Measurements from ENCODE around the gene PLEKHA1. TPM values are rescaled to one million over a fixed set of nuclear protein-coding genes. Genes with fewer than 3 reads are reported as not detected.

The PLEKHA1 gene
- total and polyA plus RNA-seq, 2 of the 13 experiments (the other 11 are each of a cell fraction or from before 2014, with no cell fraction given) = 32.2 to 53.3 TPM

- Histone ChIP-seq H3K4me3 (replicated peaks in 1 of 3; ENCODE audit: insufficient read depth in 1 of 3, low read depth in 2 of 3, low read length in 3 of 3) (no peak overlapping the region), H3K9me3 (ENCODE audit: low read length) (no peaks in the 10 kb centered on the region), H3K4me2 (ENCODE audit: low read depth, low read length) (no peak overlapping the region), H3K36me3 (replicated peaks in 1 of 2; ENCODE audit: control insufficient read depth in 1 of 2, insufficient read depth in 2 of 2, low read length in 2 of 2) (peaks cover 11 to 50% of the 10 kb centered on the region in 2 experiments; a peak in 4 of 5 replicates), H3K27me3 (ENCODE audit: control insufficient read depth in 1 of 2, insufficient read depth in 2 of 2, low read length in 2 of 2) (no peaks in the 10 kb centered on the region), H3K4me1 (ENCODE audit: insufficient read depth, low read length) (no peaks in the 10 kb centered on the region), H3K9ac (ENCODE audit: insufficient read depth, low read depth, low read length) (no peak overlapping the region), H4K20me1 (ENCODE audit: insufficient read depth, low read length) (no peaks in the 10 kb centered on the region), H3K27ac (ENCODE audit: extremely low read length, insufficient read depth, low read length) (no peak overlapping the region), H2AFZ (ENCODE audit: low read length) (no peak overlapping the region), H3K79me2 (ENCODE audit: insufficient read depth, low read length) (no peaks in the 10 kb centered on the region)
- DNase-seq (ENCODE audit: low spot score) (no peak), FAIRE-seq (no peak), ATAC-seq (no peak)
- 97% methylated on average over 2 of the region's 2 CpGs for WGBS (ENCODE audit: low lambda C conversion rate)
- intact Hi-C loops (cut with micrococcal nuclease; ENCODE audit: unreplicated experiment) = no loop called here
- no TSS peak for BruUV-seq (replicated peaks)
- ChIA-PET CTCF (ENCODE audit: low intra/inter-chr PET ratio, low total read pairs) (no interaction called here), POLR2A (no interaction called here)
- in situ Hi-C loops (cut with HindIII; ENCODE audit: extremely low pct_ligation_motif_present, low pct_unique_long_range_greater_than_20kb) = no loop called here
- TF ChIP-seq SMAD9 (CRISPR knock-in tag; IDR thresholded peaks at IDR 0.05) = no peak
- no peak for TF ChIP-seq KDM3A (CRISPR knock-in tag; IDR thresholded peaks at IDR 0.05; ENCODE audit: low read depth)
- TF ChIP-seq ZNF790 (CRISPR knock-in tag; IDR thresholded peaks at IDR 0.05; ENCODE audit: borderline replicate concordance) = no peak
- TF ChIP-seq ZNF225 (CRISPR knock-in tag; IDR thresholded peaks at IDR 0.05) = no peak
- TF ChIP-seq TCF12 (IDR thresholded peaks at IDR 0.05) = no peak
- TF ChIP-seq TCF12 (CRISPR knock-in tag; IDR thresholded peaks at IDR 0.05) = no peak
- TF ChIP-seq AHR (CRISPR knock-in tag; IDR thresholded peaks at IDR 0.05) = no peak
- TF ChIP-seq ZFP36L1 (CRISPR knock-in tag; IDR thresholded peaks at IDR 0.05) = no peak
- no peak for TF ChIP-seq ZNF24 (IDR thresholded peaks at IDR 0.05)
- TF ChIP-seq, protein P1, sequence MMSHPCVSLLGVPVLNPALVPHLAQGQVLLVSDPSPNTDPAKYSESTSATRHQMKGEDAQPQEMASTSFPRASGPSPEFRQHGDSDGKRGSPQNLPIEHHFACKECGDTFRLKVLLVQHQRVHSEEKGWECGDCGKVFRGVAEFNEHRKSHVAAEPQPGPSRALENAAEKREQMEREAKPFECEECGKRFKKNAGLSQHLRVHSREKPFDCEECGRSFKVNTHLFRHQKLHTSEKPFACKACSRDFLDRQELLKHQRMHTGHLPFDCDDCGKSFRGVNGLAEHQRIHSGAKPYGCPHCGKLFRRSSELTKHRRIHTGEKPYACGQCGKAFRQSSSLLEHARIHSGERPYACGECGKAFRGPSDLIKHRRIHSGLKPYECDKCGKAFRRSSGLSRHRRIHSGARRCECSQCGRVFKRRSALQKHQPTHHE (CRISPR knock-in tag; IDR thresholded peaks at IDR 0.05; ENCODE audit: borderline replicate concordance) = no peak
- no peak for TF ChIP-seq ZNF33A (CRISPR knock-in tag; IDR thresholded peaks at IDR 0.05; ENCODE audit: borderline replicate concordance)
- TF ChIP-seq, protein P2, sequence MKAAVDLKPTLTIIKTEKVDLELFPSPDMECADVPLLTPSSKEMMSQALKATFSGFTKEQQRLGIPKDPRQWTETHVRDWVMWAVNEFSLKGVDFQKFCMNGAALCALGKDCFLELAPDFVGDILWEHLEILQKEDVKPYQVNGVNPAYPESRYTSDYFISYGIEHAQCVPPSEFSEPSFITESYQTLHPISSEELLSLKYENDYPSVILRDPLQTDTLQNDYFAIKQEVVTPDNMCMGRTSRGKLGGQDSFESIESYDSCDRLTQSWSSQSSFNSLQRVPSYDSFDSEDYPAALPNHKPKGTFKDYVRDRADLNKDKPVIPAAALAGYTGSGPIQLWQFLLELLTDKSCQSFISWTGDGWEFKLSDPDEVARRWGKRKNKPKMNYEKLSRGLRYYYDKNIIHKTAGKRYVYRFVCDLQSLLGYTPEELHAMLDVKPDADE (CRISPR knock-in tag; IDR thresholded peaks at IDR 0.05) = no peak
- no peak for TF ChIP-seq ZNF44 (CRISPR knock-in tag; IDR thresholded peaks at IDR 0.05)
- no peak for TF ChIP-seq ARNTL (CRISPR knock-in tag; IDR thresholded peaks at IDR 0.05)
- TF ChIP-seq, protein P3, sequence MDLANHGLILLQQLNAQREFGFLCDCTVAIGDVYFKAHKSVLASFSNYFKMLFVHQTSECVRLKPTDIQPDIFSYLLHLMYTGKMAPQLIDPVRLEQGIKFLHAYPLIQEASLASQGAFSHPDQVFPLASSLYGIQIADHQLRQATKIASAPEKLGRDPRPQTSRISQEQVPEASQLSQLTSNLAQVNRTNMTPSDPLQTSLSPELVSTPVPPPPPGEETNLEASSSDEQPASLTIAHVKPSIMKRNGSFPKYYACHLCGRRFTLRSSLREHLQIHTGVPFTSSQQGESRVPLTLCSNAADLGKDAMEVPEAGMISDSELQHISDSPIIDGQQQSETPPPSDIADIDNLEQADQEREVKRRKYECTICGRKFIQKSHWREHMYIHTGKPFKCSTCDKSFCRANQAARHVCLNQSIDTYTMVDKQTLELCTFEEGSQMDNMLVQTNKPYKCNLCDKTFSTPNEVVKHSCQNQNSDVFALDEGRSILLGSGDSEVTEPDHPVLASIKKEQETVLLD (CRISPR knock-in tag; IDR thresholded peaks at IDR 0.05; ENCODE audit: low read depth) = no peak
- no peak for TF ChIP-seq ZBTB1 (CRISPR knock-in tag; IDR thresholded peaks at IDR 0.05; ENCODE audit: borderline replicate concordance)
- no peak for TF ChIP-seq NRL (CRISPR knock-in tag; IDR thresholded peaks at IDR 0.05; ENCODE audit: borderline replicate concordance)
- TF ChIP-seq ZNF530 (CRISPR knock-in tag; IDR thresholded peaks at IDR 0.05; ENCODE audit: low read depth) = no peak
- no peak for TF ChIP-seq SATB2 (CRISPR knock-in tag; IDR thresholded peaks at IDR 0.05)
- no peak for TF ChIP-seq NCOA2 (CRISPR knock-in tag; IDR thresholded peaks at IDR 0.05)
- TF ChIP-seq HNRNPK (IDR thresholded peaks at IDR 0.05; ENCODE audit: low read depth, low read length, poor library complexity, severe bottlenecking) = no peak
Observed at GRCh38 chr10:122427280-122427679, 52.8 kb downstream of the PLEKHA1 start.
